ENCODE data around the gene CAMTA1.

Gene CAMTA1

DNA sequence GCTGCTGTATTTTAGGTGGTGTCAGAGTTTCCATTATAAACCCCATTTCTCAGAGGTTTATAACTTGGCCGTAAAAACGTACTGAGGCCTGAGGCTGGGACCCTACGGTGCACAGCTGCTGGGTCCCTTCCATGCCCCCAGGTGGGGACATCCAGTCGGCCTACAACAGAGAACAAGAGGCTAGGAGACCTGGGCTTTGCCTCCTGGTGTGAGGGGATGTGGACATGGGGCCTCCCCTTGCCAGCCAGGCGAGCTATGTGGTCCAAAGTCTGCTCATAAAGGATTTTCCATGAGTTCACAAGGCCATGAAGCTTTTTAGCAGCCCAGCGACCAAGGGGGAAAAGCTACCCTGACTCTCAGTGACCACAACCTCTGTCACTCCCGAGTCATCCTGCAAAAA, 724.3 kb downstream of the CAMTA1 start:
- DNase-seq (ENCODE audit: low read depth in 3 of 3), result no peak

DNA sequence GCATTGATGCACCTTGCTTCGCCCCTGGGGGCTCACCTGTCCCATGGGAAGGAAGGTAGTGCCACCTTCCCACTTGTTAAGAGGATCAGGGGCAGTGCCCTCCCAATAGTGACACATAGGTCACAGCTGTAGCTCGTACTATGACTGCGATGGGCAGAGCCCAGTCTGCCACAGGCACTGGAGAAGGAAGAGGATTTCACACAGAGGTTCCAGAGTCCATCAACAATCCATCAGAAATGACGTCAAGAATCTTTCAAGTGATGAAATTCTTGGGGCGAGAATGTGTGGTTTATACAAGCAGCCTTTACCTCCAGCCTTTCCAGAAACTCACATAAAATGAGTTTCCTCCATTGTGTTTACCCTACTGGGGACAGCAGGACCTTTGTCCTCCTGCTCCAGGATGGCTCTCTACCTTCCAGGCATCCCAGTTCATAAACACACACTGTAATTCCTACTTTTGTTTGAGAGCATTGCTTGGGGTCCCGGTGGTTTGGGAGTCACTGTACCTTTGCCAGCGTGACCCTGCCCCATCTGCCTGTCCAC, 725.2 kb downstream of the CAMTA1 start:
- no peak for DNase-seq (ENCODE audit: low read depth in 3 of 3)

DNA sequence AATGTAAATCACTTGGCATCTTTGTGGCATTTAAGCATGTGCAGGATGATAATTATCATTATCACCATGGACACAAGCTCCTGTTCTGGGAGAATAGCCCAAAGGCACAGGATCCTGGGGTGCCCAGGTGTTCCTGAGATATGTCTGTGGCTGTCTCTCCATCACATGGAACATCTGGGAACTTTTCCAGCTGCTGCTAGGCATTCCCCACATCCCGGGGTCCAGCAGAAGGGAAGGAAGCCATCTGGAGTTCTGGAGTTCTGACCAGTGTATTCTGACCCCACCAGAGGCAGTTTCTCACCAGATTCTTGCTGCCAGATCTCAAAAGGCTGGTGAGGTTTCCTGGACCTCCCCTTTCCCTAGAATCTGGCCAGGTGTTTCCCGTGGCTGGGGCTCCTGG, 726.1 kb downstream of the CAMTA1 start:
- no peak for DNase-seq (ENCODE audit: low read depth in 3 of 3)

DNA sequence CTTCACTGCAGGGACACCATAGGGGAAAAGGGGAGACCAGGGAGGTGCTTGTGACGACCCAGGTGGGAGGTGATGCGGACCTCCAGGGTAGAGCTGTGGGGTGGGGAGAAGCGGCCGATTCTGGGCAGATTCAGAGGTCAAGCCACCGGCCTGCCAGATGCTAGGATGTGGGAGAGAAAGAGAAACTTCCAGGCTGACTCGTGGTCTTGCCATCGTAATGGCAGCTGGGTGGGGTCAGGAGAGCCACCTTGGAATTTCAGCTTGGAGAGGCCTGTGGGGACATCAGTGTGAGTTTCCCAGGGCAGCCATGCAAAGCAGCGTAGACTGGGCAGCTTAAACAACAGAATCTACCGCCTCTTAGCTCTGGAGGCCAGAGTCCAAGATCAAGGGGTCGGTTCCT, 727.8 kb downstream of the CAMTA1 start:
- DNase-seq (ENCODE audit: low read depth in 3 of 3), result no peak

DNA sequence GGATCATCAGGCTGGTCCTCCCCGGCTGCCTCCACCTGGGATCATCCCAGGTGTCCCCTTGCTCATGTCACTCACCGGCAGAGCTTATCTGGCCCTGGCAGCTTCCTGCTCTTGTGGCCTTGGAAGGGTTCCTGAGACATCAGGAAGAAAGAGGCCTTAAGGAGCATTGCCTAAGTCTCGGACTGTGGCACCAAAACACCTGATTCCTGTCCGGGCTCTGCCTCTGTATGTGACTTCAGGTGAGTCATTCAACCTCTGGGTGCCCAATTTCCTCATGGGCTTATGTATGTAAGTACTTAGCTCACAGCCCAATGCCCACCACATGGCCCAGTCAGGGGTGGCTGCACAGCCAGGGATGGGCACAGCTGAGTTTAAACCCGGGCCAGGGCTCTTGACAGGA, 729.9 kb downstream of the CAMTA1 start:
- DNase-seq (ENCODE audit: low read depth in 3 of 3), result no peak

DNA sequence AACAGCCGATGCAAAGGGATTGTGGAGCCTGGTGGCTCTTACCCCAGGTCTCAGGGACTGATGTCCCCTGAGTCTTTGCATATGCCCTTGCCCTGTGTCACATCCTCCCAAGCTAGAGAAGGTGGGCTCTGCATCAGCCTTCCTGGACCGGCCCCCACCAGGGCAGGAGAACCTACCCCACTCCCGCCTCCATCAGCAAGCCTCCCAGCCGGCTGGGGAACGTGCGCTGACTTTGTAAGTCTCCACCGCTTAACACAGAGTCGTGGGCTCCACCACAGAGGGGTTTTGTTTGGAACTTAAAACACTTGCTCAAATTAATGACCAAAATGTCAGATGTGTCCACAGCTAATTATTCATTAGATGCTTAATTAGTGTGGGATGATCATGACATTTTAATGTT, 730.6 kb downstream of the CAMTA1 start:
- no peak for DNase-seq (ENCODE audit: low read depth in 3 of 3)

DNA sequence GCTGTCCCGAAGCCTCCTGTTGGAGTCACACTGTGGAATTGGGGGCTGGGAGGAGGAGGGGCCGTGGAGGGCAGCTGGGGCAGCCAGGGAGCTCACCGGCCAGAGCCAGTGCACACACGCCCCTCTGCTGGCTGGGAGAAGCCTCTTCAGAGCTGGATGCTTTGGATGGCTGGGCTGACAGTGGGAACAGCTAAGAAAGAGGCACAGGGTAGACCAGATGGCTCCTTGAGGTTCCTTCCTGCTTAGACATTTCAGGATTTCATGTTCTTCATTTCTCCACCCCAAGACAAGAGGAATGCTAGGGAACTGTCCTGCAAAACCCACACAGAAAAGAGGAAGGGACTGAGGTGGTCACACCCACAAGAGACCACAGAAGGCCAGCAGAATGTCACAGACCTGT, 731.1 kb downstream of the CAMTA1 start:
- DNase-seq (ENCODE audit: low read depth in 3 of 3), result no peak

DNA sequence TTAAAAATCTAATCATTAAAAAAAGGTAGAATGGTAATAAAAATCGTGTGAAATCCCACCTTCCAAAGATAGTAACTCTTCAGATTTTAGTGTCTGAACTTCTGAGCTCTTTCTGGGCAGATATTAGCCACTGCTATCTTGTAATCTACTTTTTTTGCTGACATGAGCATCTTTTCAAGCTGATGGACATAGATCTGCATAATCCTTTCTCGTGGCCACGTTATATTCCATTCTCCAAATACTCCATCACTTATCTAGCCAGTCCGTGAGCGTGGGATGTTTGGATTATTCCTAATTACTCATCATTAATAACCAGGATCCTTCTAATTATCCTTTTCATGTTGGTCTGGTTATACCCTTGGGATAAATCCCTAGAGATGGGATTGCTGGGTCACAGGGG, 731.7 kb downstream of the CAMTA1 start:
- DNase-seq (ENCODE audit: low read depth in 3 of 3), result no peak

DNA sequence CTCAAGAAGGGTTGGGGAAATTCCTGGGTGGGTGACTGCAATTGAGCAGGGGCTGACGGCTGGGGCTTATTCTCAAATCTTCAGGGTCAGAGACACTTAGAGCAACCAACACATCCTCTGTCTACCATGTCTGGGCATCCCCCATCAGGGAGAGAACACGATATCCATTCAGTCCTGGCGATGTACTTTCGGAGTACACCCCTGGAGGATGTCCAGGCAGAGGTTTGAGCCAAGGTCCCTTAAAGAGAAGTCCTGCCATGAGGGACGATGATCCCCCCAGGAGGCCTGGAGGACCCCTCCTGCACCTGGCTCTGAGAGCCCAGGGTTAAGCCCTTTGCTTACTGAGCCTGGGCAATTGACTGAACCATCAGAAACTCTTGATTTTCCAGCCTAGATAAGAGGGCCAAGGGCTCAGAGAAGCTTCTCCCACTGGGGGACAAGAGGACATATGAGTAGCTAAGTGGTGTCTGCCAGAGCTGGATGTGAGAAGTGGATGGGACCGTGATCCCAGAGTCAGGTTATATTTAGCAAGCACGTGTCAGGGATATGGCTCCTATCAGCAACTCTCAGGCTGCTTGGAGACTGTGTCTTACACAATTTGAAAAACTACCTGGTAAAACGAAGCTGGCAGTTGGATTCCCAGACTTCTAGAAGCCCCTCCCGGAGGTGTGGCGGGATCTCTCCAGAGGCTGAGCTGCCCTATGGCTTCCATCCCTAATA, 732.5 kb downstream of the CAMTA1 start:
- DNase-seq (ENCODE audit: low read depth in 3 of 3), result no peak

DNA sequence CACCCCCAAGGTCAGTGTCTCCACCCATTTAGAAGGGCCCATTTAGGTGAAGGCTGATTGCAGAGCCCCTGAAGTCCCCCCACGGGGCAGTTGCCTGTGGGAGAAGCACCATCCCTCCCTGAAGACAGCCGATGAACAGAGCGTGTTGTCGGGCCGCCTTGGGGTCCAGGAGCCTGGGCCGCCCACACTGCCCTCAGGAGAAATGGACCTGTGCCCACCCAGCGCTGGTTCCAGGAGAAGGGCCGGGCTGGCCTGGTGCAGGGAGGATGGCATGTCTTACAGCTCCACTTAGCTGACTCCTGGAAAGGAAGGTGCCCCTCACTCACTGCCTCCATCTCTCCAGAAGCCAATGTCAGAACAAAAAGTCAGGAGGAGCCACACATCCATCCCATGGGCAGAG, 733.2 kb downstream of the CAMTA1 start:
- no peak for DNase-seq (ENCODE audit: low read depth in 3 of 3)

DNA sequence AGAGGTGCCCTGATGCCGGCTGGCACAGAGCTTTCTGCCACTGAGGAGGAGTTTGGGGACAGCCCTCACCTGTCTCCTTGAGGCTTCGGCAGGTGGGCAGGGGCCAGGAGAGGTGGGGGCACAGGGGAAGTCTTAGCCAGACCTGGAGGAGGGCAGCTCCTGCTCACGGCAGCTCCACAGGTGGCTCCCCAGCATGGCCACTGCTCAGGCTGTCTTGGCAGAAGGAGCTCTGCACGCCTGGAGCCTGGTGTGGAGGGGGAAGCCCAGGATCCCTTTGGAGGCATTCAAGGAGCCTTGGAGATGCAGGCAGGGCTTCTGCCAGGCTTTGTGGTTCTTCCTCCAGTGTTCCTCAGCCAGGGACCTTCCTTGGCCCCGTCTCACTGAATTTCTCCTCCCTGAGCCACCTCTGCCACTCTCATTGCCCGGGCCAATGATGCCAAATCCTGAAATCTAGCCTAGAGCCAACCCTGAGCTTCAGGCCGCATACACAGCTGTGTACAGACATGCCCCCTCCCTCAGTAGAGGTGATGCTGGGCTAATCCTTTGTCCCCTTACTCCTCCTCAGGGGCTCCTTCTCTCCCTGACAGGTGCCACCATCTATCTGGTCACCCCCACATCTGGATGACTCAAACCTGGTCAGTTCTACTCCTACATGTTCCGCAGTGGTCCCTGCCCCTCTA, 734.1 kb downstream of the CAMTA1 start:
- no peak for DNase-seq (ENCODE audit: low read depth in 3 of 3)

DNA sequence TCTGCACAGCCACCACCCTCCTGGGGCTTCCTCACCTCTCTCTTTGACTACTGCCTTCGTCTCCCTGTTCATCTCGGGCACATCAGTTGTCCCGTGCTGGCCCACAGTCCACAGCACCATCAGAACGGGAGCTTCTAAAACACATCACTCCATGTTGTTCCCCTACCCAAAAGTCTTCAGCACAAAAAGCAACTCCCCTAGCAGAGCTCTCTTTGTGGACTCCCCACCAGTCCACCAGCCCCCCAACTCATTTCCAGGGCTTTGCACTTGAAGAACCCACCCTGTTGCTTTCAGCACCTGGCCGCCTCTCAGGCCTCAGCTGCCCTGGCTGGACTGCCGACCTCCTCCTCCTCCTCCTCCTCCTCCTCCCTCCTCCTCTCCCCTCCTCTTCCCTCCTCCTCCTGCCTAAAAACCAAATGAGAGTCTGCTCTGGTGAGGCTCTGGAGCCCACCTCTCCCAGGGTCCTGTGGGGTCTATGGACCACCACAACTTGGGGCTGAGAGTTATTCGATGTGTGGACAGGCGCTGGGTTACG, 734.7 kb downstream of the CAMTA1 start:
- no peak for DNase-seq (ENCODE audit: low read depth in 3 of 3)

DNA sequence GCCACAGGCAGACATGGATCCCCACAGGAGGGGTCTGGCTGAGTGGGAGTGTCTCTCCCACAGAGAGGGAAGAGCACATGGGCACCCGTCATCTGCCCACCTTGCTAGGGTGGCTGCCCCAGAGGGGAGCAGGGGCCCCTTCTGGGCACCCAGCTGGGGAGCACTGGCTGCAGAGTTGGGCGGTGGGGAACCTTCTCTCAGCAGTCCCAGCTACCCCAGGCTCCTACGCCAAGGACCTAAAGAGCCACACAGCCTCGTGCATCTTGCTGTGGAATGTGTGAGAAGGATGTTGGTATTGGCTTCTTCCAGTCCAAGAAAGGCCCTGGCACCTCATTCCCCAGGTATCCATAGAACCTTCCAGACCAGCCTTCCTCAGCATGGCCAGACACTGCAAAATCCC, 735.2 kb downstream of the CAMTA1 start:
- DNase-seq (ENCODE audit: low read depth in 3 of 3), result no peak

DNA sequence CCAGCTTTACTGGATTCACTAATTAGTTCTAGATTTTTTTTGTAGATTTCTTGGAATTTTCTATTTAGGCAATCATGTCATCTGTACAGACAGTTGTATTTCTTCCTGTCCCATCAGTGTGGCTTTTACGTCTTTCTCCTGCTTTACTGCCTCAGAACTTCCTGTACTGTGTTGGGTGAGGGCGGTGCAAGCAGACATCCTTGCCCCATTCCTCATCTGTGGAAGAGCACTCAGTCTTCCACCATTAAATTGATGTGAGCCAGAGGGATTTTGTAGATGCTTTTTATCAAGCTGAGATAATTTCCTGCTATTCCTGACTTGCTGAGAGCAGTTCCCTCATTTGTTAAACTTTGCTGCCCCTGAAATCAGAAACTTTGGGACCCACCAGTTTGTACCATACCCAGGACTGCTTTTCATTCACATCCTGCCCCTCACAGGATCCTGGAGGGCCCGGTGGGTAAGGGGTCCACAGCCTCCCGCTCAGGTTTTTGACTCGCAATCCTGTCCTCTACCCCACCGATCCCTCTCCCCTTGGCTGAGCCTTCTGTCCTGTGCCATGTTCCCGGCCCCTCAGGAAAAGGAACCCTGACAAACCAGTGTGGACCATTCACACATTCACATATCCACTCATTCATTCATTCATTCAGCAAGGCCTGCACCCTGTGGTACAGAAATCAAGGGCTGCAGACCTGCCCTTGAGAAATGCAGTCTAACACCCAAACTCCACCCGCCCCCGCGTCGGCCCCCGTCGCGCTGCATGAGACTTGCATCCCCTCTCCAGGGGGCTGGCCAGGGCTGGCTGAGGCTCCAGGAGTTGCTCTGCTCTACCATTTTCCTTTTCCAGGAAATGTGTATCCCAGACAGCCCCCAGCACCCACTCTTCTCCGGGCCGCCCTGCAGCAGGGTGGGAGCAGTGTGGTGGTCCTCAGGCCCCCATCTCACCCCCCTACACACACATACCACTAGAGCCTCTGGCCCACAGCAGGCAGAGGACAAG, 739.4 kb downstream of the CAMTA1 start:
- no peak for DNase-seq (ENCODE audit: low read depth in 3 of 3)

DNA sequence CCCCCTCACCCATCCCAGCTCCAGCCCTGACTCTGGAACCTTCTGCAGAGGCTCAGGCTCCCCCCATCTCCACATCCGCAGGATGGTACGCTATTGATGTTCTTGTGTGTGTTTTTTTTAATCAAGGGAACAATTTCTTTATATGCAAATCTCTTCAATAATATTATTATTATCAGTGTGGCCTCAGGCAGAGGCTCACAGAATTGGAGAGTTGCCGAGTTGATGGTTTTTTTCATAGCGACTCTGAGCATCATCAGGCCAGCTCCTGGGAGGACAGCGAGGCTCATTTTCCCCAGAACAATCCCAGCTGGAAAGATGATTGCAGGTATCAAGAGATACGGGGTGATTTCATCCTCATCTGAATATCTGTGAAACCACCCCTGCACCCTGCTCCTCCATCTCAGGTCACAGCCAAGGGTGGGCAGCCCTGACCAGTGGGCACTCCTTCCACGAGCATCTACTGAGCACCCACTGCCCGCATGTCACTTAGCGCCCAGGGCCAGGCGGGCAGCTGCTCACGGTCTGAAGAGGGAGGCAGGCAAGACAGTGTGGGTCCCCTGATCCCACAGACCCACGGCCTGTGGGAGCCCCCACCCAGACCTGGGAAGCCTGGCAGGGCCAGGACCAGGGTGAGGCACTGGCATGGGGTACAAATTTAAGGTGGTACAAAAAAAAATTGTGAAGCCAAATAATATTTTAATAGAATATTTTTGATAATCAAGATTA, 740.2 kb downstream of the CAMTA1 start:
- no peak for DNase-seq (ENCODE audit: low read depth in 3 of 3)

DNA sequence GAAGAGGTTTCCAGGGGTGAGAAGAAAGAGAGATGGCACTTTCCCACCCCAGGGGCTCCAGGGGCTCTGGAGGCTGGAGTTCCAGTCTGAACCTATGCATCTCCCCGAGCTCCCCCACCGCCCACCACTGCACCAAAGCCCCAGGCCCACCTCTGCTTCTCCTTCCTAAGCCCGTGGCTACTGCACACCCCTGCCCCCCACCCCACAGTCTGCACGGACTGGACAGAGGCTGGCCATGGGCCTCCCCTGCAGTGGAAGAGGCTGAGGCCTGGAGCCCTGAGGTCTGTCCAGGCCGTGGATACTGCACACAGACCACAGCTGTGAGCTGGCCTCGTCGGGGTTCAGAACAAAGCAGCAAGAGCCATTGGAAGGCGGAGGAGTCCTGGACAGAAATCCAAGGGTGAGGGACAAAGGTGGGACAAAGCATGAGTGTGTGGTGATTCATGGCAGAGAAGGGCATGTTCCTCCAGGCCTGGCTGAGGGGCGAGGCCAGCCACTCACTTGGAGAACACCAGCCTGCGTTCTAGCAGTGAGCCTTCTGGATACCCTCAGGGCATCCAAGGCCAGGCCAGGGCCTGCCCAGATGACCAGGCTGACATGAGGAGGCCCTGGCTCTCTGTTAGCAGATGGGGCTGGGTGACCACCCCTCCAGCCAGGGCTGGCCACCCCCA, 741.1 kb downstream of the CAMTA1 start:
- DNase-seq (ENCODE audit: low read depth in 3 of 3), result no peak

DNA sequence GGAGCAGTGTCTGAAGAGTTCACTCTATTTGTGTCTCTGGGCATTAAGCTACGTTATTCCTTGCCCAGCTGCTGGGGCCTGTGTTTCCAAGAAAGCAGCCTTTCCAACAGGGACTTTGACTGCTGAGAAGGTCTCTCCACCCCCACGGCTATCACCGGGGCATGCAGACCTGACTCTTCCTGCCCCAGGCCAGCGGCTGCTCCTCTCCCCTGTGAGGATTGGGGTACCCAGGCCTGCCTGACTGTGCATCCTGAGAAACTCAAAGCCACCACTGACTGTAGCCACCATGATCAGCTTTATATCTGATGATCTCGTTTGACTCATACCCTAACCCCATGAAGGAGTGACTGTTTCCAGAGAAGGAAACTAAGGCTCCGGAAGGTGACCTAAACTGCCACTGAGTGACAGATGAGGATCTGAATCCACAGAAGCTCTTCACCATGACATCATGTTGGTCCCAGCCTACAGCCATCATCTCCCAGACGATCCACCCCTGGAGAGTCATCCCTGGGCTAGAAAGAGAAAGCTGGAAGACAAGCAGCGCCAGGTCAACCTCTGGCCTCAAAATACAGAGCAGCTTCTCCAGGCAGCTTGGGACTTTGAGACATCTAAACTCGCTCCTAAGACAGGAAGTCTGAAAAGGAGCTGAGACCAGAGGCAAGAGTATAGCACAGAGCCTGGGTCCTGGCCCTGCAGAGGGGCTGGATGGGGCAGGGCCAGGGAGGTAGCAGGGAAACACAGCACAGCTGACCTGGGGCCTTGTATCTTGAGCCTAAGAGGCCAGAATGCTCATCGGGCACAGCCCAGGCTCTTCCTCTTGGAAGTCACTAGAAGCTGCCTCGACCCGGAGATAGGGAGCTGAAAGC, 741.8 kb downstream of the CAMTA1 start:
- no peak for DNase-seq (ENCODE audit: low read depth in 3 of 3)

DNA sequence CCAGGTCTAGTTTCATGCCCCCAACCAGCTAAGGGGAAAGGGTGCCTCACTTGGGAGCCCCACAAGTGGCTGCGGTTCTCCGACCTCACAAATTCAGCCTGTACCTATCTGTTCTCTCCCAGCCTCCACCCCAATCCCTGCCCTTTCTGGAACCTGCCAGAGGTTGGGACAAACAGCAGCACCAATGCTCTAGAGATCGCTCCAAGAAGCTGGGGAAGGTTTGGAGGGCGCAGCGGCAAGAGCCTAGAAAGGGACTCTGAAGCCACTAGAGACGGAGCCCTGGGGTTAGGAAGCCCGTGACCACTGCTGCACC, 742.4 kb downstream of the CAMTA1 start:
- no peak for DNase-seq (ENCODE audit: low read depth in 3 of 3)

DNA sequence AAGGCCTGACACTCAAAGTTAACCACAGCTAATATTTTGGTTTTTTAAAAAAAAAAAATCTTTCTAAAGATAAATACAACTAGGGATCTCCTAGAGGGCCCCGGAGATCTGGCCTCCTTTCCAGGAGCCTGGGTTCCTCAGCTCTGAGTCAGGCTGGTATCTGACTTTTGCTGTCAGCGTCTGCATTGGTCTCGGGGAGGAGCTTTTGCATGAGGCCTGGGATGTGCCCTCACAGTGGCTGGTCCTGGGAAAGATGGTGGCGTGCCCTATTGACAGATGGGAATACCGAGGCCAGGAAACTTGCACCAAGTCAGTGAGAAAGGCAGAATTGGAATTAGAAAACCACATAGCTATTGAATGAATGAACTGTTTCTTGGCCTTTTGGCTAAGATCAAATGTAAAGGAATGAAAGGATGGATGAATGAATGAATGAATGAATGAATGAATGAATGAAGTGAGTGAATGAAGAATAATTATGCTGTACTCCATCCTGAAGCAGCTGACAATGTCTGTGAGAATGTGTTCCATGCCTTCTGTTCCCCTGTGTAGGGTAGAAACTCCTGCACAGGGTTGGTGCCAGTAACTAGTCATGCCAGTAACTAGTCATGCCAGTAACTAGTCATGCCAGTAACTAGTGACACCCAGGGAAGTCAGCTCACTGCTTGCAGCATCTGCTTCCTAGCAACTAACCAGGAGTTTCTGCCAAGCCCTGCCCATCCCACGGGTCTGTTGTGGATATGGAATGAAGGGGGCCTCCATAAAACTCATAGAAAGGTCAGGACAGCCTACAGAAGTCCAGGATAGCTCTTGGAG, 743.3 kb downstream of the CAMTA1 start:
- DNase-seq (ENCODE audit: low read depth in 3 of 3), result no peak

All from stimulated activated CD4-positive, alpha-beta T cell treated with anti-CD3 and anti-CD28 coated beads, TNF-alpha, amount 100 ng/mL, for 24 hours (primary cell).